Measurements from ENCODE around the gene IL10. TPM values are rescaled to one million over a fixed set of nuclear protein-coding genes. Genes with fewer than 3 reads are reported as not detected.

IL10 gene
- polyA plus RNA-seq, 3 donors, result 4.1 to 68.1 (median 7.8) TPM

DNA sequence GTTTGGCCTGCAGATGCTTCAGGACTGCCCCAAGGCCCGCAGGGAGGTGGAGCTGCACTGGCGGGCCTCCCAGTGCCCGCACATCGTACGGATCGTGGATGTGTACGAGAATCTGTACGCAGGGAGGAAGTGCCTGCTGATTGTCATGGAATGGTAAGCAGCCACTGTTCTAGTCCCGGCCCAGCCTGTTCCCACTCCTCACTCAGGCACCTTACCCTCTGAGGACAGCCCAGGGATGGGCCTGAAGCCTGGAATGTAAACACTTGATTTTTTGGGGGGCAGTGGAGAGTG is 43.7 kb downstream of the IL10 start:
- Histone ChIP-seq H3K36me3 (replicated peaks in 1 of 2; ENCODE audit: control insufficient read depth in 1 of 2, insufficient read depth in 2 of 2, low read length in 2 of 2) (peaks cover 47 to 49% of the 10 kb centered on the region in 2 donors), H4K20me1 (ENCODE audit: insufficient read depth, low read length) (peaks cover 89% of the 10 kb centered on the region)
- H3K4me1 Mint-ChIP-seq, result peaks cover 56% of the 10 kb centered on the region

DNA sequence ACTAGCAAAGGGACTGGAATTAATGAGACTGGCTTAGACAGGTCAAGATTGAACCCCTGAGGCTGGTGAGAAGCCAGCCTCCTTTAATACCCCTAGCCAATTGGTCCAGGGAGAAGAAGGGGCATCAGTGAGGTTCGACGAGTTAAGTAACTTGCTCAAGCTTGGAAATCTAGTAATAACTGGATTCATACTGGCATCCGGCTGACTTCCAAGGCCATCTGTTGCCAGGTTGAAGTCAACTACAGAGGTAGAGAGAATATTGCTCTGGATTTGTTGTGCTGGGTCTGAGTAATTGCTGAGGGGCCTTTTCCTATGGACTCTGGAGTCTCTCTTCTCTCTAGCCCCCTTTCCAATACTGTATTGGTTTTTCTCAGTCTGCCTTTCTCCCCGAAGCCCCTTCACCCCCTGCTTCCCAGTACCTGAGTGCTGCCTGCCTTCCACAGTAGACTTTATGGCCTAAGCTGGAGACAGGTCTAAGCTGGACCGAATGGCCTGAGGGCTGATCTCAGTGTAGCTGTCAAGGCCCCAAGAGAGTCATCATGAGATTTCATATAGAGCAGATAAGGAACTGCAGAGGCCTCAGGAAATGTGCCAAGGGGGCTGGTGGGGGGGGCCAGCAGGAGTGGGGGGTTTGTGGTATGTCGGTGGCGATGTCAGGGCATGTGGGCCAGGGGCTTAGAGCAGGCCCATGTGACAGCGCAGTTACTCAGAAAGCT is 44.2 kb downstream of the IL10 start:
- Histone ChIP-seq H3K4me3 (replicated peaks in 1 of 3; ENCODE audit: low read depth in 2 of 3, low read length in 3 of 3) (no peak overlapping the region), H3K4me1 (ENCODE audit: control insufficient read depth in 1 of 2, insufficient read depth in 2 of 2, low read length in 2 of 2) (peaks cover 29 to 37% of the 10 kb centered on the region in 2 donors), H4K20me1 (ENCODE audit: insufficient read depth, low read length) (peaks cover 91% of the 10 kb centered on the region), H3K27ac (ENCODE audit: low read depth in 1 of 2, low read length in 2 of 2) (no peak overlapping the region), H3K9ac (ENCODE audit: insufficient read depth, low read length, poor library complexity, severe bottlenecking) (no peak overlapping the region), H3K79me2 (ENCODE audit: insufficient read depth, low read length) (peaks cover 68% of the 10 kb centered on the region), H3K4me2 (replicated peaks; ENCODE audit: extremely low read depth, low read length, poor library complexity, severe bottlenecking) (no peak overlapping the region), H3K36me3 (replicated peaks in 1 of 2; ENCODE audit: control insufficient read depth in 1 of 2, insufficient read depth in 2 of 2, low read length in 2 of 2) (peaks cover 46% of the 10 kb centered on the region in 2 donors), H2AFZ (ENCODE audit: insufficient read depth, low read depth, low read length, poor library complexity, severe bottlenecking) (no peak overlapping the region), H3K9me3 (replicated peaks in 1 of 2; ENCODE audit: control insufficient read depth in 1 of 2, insufficient read depth in 1 of 2, low read length in 2 of 2) (no peaks in the 10 kb centered on the region), H3K27me3 (ENCODE audit: control insufficient read depth in 2 of 2, insufficient read depth in 2 of 2, low read length in 2 of 2) (no peaks in the 10 kb centered on the region)
- Mint-ChIP-seq H3K36me3 (peaks cover 47 to 48% of the 10 kb centered on the region in 2 donors), H3K4me3 (no peak overlapping the region), H3K9me3 (no peaks in the 10 kb centered on the region), H3K27me3 (ENCODE audit: low read depth in 3 of 3) (peaks cover 0 to 4% (median 3%) of the 10 kb centered on the region in 3 donors), H3K4me1 (peaks cover 61% of the 10 kb centered on the region), H3K27ac (peak overlapping the region in 1 of 7 donors; percentile 78)
- intact Hi-C loops (cut with micrococcal nuclease), result loop anchor here (2.0 to 5.0 kb wide), 2 partner anchors 184 to 253 kb away; no protein-coding TSS in a partner anchor
- DNase-seq, result no peak
- TF ChIP-seq CTCF (IDR thresholded peaks at IDR 0.05), result no peak
- 19% methylated on average over 5 of the region's 8 CpGs for WGBS (ENCODE audit: insufficient coverage)

More for the DNA sequence above, 43.7 kb downstream of the IL10 start:
- peaks cover 24 to 32% of the 10 kb centered on the region in 2 donors for H3K4me1 ChIP-seq (ENCODE audit: control insufficient read depth in 1 of 2, insufficient read depth in 2 of 2, low read length in 2 of 2)
- no peak overlapping the region for H3K9ac ChIP-seq (ENCODE audit: insufficient read depth, low read length, poor library complexity, severe bottlenecking)
- peaks cover 51 to 52% of the 10 kb centered on the region in 2 donors for H3K36me3 Mint-ChIP-seq
- WGBS (ENCODE audit: insufficient coverage), result 7% methylated on average over 8 of the region's 9 CpGs
- H3K27me3 Mint-ChIP-seq (ENCODE audit: low read depth in 3 of 3), result peaks cover 0 to 4% (median 3%) of the 10 kb centered on the region in 3 donors
- H3K4me3 Mint-ChIP-seq, result no peak overlapping the region
- H3K27ac Mint-ChIP-seq, result peak overlapping the region in 2 of 7 donors; percentile 78 to 80
- no peaks in the 10 kb centered on the region for H3K9me3 Mint-ChIP-seq
- peaks cover 63% of the 10 kb centered on the region for H3K79me2 ChIP-seq (ENCODE audit: insufficient read depth, low read length)
- H3K9me3 ChIP-seq (replicated peaks in 1 of 2; ENCODE audit: control insufficient read depth in 1 of 2, insufficient read depth in 1 of 2, low read length in 2 of 2), result no peaks in the 10 kb centered on the region
- H3K4me3 ChIP-seq (replicated peaks in 1 of 3; ENCODE audit: low read depth in 2 of 3, low read length in 3 of 3), result no peak overlapping the region
- no peak for TF ChIP-seq CTCF (IDR thresholded peaks at IDR 0.05)
- DNase-seq, result no peak
- intact Hi-C loops (cut with micrococcal nuclease), result loop anchor here in 1 of 2 donors (5.0 kb wide), 1 partner anchor 184 kb away; no protein-coding TSS in a partner anchor
- H3K4me2 ChIP-seq (replicated peaks; ENCODE audit: extremely low read depth, low read length, poor library complexity, severe bottlenecking), result no peak overlapping the region
- H2AFZ ChIP-seq (ENCODE audit: insufficient read depth, low read depth, low read length, poor library complexity, severe bottlenecking), result no peak overlapping the region
- H3K27me3 ChIP-seq (ENCODE audit: control insufficient read depth in 2 of 2, insufficient read depth in 2 of 2, low read length in 2 of 2), result no peaks in the 10 kb centered on the region
- no peak overlapping the region for H3K27ac ChIP-seq (ENCODE audit: low read depth in 1 of 2, low read length in 2 of 2)
